ENCODE results near the gene SLC16A13.
A peak's percentile ranks its signal among the peaks of the same experiment; 100 is the strongest.
"Not testable (repeated sequence)": the region's sequence is repeated elsewhere in the genome, so short reads cannot be mapped to it uniquely, and the experiment has no call there.

SLC16A13 gene, protein sequence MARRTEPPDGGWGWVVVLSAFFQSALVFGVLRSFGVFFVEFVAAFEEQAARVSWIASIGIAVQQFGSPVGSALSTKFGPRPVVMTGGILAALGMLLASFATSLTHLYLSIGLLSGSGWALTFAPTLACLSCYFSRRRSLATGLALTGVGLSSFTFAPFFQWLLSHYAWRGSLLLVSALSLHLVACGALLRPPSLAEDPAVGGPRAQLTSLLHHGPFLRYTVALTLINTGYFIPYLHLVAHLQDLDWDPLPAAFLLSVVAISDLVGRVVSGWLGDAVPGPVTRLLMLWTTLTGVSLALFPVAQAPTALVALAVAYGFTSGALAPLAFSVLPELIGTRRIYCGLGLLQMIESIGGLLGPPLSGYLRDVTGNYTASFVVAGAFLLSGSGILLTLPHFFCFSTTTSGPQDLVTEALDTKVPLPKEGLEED

DNA sequence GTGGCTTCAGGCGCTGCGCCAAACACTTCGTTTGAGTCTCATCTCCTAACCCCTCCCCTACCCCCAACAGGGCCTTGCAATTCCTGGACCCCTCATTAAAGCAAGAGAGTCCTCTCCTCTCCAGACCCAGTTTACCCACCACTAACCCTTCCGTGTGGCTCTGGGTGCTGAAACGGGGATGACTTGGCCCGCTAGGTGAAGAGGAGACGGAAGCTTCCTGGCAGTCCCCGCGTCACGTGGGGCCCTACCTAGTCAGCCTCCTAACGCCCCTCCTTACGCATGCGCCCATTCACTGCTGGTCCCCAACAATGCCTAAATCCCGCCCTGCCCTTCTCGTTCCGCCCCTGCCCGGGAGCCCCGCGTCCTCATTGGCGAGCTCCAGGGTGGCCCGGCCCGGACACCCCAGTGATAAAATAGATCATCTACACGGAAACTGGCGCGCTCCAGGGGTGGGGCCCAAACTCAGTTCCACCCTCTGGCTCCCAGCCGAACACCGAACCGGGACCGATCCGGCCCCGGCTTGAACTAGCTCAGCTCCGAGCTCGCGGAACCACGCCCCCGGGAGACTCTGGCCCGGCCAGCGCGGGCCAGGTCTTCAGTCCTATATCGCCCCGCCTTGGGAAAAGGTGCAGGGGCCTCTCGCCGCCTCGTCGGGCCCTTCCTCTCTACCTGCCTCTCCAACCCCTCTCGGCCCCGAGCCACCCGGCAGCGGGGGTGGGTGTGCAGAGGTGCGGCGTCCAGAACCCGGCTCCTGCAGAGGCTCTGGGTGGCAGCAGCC is at the start of gene SLC16A13:
TSS of gene SLC16A13 (plus strand) at position 425 of the 778 bp plus-strand sequence. CDS start 368 bp downstream, outside the sequence.
- DNase-seq: peak; percentile 97

DNA sequence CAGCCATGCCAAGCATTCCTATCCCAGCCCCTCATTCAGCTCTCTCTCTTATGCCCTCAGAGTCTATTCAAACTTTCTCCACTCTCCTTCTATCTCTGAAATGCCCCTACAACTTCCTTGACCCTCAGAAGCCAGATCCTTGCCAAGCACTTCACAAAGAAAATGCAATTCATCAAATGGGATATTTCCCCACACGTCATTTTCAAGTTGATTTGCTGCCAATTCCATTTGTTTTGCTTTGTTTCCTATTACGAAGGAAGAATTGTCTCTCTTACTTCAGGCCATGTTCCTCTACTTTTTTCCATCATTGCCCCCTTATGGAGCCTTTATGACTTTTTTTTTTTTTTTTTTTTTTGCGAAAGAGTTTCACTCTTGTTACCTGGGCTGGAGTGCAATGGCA is 49.1 kb upstream of the SLC16A13 start:
- DNase-seq: no peak

DNA sequence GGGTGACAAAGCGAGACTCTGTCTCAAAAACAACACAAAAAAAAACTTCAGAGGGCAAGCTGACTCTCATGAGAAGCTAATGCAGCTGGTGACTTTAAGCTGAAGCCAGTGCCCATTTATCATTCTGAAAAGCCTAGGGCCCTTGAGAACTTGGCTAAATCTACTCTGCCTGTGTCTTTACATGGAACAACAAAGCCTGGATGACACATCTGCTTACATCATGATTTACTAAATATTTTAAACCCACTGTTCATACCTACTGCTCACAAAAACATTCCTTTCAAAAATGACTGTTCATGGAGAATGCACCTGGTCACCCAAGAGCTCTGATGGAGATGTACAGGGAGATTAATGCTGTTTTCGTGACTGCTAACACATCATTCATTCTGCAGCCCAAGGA is 46.0 kb upstream of the SLC16A13 start:
- DNase-seq: no peak

DNA sequence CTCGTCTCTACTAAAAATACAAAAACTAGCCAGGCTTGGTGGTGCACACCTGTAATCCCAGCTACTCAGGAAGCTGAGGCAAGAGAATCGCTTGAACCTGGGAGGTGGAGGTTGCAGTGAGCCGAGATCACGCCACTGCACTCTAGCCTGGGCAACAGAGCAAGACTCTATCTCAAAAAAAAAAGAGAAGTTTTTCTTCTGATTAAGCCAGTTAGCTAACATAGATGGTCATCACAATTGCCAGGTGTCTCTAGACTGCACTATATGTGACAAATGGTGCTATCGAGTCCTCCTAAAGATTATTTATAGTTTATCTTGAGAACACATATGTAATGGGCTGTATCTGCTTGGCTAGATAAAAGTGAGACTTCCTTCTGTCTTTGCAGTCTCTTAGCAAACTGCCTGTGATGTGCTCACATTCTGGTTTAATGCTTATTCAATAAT is 42.2 kb upstream of the SLC16A13 start:
- not testable (repeated sequence) for DNase-seq

DNA sequence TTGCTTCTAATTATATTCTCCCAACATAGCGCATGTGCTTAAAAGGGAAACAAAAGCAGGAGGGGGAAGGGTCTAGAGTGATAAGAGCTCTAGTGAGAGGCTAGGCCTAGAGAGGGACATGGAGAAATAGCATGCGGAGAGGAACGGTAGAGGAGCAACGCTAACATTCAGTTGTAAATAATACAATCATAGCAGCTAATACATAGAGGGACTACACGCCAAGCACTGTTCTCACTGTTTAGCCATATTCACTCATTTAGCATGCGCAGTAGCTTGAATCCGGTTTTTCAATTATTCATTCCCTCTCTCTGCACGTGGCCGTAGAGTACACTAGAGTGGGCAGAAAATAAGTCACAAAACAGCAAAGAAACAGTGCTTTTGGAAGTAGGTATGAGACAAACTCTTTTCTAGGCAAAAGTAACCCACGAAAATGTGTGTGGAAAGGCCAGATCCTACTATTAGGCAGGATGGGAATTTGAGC is 41.7 kb upstream of the SLC16A13 start:
- DNase-seq: no peak

DNA sequence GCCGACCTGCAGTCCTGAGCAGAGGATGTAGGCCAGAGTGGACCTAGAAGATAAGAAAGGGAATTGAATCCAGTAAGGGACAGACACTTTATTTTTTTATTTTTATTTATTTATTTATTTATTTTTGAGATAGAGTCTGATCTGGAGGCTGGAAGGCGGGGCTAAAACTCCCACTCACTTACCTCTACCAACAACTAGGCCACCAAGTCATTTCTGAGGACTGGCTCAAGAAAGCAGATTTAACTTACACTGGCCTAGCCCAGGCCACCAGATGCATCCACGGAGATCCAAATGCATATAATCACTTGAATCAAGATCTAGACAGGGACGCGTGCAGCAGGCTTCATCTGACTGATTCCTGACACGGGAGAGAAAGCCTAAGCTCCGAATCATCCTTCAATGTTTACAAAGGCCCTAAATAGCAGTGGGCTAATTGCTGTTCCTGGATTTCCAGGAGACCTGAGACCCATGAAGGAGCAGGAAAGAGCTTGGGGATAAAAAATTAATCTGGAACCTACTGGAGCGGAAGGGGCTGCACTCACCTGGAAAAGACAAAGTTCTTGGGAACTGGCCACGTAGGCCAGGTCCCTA is 41.1 kb upstream of the SLC16A13 start:
- no peak for DNase-seq

DNA sequence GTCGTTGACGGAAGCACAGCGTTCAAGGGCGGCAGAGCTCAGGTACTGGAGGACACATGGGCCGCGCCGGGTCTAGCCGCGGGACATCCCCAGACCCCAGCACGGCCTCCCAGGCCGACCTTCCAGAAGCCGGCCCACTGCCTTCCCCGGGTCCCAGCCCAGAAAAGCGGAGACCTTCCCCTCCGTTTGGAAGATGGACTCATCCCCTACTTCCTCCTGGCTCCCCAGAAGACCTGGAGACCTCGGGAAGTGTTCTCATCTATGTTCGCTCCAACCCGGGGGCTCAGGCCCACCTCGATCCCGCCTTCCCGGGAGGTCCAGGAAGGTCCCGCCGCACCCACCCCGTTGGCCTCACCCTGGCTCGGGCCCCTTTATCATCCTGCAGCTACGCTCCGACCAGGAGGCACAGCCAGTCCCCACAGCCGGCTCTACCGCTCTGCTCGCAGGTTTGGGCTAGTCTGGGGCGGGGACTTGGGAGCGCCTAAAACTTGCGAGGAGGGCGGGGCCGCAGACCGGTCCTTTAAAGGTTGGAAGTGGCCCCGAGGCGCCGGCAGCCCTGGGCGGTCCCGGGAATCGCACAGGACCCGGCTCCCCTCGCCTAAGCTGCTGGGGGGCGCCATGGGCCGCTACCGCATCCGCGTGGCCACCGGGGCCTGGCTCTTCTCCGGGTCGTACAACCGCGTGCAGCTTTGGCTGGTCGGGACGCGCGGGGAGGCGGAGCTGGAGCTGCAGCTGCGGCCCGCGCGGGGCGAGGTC is 40.1 kb upstream of the SLC16A13 start, which contains the start of gene ALOX12:
TSS of gene ALOX12 (plus strand) at position 550 of the 756 bp plus-strand sequence. CDS start at position 619, 69 bp downstream.
- no peak for DNase-seq

DNA sequence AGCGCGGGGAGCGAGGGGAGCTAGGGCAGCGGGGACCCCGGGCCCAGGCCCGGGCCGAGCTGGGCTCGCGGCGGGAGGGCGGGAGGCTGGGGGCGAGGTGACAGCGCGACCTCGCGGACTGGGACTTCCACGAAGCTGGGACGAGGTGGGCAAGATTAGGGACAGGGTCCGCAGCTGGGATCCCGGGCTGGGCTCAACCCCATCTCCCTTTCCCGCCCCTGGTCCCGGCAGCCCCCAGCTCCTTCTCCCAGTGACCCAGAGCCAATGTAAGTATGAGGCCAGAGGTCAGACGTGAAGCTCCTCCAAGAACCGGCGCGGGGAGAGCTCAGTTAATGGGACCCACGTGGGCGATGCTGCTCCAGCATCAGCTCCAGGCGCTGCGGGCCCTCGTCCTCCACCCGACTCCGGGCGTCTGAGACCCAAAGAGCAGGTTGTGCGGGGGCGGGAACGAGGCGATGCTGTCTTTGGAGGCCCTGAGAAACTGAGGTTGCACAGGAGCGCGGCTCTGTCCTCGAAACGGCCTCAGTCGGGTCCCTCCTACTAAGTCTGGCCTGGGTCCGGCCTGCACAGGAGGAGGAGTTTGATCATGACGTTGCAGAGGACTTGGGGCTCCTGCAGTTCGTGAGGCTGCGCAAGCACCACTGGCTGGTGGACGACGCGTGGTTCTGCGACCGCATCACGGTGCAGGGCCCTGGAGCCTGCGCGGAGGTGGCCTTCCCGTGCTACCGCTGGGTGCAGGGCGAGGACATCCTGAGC is 39.4 kb upstream of the SLC16A13 start:
- DNase-seq: no peak

DNA sequence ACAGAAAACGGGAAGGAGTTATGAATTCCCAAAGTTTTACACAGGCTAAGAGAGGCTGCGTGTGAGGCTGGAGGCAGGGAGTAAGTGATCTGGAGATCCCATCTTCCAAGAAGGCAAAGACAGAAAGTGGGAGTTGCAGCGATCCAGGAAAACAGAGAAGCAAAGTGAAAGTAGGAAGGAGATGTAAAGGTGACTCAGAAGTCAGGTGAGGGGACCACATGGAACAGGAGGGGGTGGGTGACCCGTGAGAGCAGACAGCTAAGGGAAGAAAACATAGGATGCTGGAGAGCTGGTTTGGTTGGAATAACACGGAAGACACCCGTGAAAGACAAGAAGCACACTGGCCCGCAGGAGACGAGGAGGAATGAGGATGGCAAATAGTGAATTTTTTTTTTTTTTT is 38.6 kb upstream of the SLC16A13 start:
- DNase-seq: no peak

DNA sequence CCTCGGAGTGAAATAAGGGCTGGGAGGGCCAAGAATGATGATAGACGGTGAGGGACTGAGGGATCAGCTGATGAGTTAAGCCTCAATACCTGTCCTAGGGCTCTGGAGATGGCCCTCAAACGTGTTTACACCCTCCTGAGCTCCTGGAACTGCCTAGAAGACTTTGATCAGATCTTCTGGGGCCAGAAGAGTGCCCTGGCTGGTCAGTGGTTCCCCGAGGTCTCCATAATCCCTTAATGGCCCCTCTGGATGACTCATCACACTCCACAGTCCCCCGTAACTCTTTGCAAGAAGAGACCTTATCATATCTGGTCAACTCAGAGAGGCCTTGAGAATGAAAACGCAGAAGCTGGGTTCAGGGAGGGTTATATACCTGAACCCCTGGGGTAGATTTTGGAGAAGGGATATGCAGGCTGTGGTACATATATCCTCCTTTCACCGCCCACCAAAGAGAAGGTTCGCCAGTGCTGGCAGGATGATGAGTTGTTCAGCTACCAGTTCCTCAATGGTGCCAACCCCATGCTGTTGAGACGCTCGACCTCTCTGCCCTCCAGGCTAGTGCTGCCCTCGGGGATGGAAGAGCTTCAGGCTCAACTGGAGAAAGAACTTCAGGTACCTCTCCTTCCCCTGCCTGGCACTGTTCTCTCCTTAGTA is 36.8 kb upstream of the SLC16A13 start:
- DNase-seq: no peak

DNA sequence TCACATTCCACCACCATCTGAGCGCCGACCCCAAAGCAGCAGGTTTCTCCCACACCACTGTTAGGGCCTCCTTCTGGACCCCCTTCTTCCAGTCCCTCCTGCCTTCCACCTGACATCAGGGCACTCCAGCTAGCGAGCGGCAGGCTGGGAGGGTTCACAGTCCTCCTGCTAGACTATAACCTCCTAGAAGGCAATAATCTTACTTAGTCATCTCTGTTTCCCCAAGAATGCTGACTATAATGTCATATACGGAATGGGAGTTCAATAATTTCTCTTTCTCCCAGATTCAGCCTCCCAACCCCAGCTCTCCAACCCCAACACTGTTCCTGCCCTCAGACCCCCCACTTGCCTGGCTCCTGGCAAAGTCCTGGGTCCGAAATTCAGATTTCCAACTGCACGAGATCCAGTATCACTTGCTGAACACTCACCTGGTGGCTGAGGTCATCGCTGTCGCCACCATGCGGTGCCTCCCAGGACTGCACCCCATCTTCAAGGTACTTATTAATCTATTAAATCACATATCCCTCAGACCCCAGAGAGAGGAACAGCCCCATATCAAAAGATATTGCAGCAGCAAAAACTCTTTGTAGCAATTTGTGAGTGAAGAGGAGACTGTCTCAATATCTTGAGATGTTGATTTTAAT is 34.4 kb upstream of the SLC16A13 start:
- peak; percentile 63 for DNase-seq

DNA sequence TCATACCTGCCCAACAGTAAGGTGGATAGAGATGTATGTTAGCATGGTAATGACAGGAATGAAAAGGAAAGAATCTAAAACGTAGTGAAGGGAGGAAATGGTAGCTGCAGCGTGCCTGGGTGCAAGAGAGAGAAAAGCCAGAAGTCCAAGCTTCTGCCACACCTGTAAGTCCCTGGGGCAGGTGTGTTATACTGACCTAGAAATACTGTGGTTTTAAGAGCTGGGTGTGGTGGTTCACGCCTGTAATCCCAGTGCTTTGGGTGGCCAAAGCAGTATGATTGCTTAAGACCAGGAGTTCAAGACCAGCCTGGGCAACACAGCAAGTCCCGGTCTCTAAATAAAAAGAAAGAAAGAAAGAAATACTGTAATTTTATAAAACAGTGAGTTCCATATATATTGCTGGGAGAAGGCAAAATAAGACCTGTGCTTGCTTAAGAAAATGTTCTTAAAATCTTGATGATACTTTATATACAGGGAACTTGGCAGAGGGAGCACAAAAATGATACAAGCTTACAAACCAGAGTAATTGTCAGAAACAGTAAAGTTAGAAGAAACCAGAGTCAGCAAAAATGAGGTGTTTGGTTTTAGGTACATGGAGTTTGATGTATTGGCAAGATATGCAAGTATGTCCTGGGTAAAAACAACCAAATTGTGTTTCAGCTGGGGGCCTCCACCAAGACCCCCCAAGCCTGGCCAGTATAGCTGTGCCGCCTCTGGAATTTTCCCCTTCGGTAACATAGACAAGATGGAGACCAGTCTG is 33.3 kb upstream of the SLC16A13 start:
- no peak for DNase-seq

DNA sequence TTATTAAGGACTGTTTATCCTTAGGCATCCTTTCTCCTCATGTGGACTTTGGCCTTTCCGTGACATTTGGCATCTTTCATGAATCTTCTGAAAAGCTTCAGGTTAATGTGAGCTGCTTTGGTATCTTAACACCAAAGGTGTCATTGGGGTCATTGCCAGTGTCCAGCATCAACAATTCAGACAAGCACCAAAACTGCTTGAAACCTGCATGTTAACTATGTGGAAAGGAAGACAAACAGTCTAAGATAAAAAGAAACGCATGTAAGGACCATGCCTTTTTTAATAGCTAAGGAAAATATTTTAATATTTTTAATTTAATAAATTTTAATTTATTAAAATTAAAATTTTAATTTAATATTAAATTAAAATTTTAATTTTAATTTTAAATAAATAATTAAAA is 32.1 kb upstream of the SLC16A13 start:
- no peak for DNase-seq

DNA sequence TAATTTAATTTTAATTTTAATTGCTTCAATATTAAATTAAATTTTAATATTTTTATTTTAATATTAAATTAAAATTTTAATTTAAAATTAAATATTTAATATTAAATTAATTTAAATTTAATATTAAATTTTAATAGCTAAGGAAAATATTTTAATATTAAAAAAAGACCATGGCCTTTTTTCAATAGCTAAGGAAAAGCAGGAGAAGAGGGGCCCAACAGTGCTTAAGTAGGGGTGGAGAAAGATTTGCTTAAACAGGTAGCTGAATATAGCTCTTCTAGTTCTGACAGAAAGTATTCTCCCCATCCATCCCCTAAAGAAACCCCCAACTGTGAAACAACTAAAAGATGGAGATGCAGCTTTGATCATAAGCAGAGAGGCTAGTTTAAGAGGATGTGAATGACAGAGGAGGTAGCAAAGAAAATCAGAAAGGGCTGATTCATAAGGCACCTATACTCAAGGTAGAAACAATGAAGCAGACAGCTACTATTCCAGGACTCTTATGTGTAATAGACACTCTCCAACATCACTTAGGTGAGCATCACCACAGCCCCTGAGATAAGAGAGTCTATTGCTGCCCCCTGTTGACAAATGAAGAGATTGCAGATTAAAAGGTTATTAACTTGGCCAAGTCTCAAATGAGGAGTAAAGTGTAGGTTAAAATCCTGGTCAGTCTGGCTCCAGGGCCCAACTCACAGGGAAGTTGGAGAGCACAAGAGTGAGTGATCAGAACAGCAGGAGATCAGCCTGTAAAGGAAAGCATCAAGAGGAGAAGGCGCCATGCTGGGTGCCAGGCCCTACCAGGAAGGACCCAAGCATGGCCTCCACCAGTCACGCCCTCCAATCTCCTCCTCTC is 31.2 kb upstream of the SLC16A13 start:
- no peak for DNase-seq

DNA sequence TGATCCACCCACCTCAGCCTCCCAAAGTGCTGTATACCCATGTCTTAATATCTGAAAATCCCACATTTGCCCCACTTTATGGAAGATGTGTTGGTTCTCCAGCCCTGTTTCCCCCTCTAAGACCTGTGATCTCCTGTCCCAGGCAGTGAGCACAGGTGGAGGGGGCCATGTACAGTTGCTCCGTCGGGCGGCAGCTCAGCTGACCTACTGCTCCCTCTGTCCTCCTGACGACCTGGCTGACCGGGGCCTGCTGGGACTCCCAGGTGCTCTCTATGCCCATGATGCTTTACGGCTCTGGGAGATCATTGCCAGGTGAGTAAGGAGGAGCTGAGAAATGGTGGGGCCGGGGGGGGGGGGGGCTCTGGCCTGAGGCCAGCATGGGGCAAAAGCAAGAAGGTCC is 30.1 kb upstream of the SLC16A13 start:
- DNase-seq: no peak

DNA sequence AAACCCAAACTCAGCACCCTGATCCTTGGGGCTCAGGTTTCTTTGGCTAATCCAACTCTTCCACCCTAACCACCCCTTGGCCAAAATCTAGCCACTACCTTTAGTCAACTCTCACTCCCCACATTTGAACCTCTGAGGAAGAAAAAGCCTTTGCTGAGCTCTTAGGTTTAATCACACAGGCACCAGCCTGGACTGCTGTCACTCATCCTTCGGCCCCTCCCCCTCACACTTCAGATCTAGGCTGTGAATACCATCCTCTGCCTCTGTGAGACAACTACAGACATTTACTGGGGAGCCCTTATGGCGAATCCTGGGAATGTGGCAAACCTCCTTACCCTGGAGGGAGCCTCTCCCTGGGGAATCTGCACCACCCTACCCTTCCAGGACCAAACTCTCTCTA is 28.7 kb upstream of the SLC16A13 start:
- DNase-seq: no peak

DNA sequence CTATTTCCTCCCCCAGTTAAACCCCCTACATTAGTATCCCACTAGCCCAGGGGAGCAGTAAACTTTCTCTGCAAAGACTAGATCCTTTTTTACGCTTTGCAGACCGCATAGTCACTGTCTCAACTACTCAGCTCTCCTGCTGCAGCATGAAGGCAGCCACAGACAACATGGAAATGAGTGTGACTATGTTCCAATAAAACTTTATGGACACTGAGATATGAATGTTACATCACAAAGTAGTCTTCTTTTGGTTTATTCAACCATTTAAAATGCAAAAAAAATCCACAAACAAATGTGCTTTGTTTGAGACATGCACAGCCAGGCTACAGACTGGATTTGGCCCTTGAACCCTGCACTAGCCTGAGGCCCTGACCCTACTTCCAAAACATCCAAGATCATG is 25.3 kb upstream of the SLC16A13 start:
- no peak for DNase-seq

DNA sequence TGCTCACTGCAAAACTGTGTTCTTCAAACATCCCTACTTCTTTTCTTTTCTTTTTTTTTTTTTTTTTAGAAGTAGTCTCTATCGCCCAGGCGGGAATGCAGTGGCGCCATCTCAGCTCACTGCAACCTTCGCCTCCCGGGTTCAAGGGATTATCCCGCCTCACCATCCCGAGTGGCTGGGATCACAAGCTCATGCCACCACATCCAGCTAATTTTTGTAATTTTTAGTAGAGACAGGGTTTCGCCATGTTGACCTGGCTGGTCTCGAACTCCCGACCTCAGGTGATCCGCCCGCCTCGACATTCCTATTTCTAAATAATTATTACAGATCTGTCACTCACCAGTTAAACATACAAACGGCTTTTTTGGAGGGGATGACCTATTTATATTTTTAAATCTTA is 24.4 kb upstream of the SLC16A13 start:
- DNase-seq: no peak

DNA sequence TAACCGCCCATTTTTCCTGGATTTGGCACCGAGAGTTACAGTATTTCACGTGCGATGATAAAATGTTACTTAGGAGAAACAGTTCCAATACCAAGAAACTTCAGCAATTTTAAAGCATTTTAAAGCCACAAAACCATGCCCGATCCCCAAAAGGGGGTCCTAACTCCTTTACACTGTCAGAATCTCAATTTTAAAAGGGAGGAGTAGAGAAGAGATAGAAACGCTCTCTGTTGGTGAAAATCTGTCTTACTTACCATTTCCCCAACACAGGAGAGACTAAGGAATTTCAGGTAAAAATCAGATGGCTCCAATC is 23.9 kb upstream of the SLC16A13 start:
- DNase-seq: no peak

All from activated T-cell treated with anti-CD3 and anti-CD28 coated beads, Interleukin-2, amount 50 U/mL, for 1 hour (primary cell).